GM12873 (cell line): ENCODE measurements around the gene MAP2K5.

Experiments
- CTCF ChIP-seq: IDR thresholded peaks from 2 replicates; pipeline ENCODE4 v1.5.1; 2012; ENCODE audit warnings: low read depth, mild to moderate bottlenecking, moderate library complexity, low read length, control low read depth; ENCODE audit not compliant: insufficient read depth; ENCODE audit errors: missing control alignments

The MAP2K5 gene

GRCh38 chr15:67549736-67550135, 7.2 kb downstream of the MAP2K5 start:
- TF ChIP-seq CTCF: no peak

- no peak for TF ChIP-seq CTCF
Measured at GRCh38 chr15:67550522-67550921, 8.0 kb downstream of the MAP2K5 start.

DNA sequence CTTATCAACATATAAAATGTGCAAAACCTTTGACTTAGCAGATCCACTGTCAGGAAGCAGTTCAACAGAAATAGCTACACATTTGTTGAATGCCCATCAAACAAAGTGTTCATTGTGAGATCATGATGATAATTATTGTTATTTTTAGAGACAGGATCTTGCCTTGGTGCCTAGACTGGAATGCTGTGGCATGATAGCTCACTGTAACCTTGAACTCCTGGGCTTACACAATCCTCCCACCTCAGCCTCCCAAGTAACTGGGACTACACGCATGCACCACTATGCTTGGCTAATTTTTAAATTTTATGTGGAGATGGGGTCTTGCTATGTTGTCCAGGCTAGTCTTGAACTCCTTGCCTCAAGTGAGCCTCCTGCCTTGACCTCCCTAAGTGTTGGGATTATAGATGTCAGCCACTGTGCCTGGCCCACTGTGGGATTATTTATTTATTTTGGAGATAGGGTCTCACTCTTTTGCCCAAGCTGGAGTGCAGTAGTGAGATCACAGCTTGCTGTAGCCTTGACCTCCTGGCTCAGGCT, 8.8 kb downstream of the MAP2K5 start:
- TF ChIP-seq CTCF: no peak

DNA sequence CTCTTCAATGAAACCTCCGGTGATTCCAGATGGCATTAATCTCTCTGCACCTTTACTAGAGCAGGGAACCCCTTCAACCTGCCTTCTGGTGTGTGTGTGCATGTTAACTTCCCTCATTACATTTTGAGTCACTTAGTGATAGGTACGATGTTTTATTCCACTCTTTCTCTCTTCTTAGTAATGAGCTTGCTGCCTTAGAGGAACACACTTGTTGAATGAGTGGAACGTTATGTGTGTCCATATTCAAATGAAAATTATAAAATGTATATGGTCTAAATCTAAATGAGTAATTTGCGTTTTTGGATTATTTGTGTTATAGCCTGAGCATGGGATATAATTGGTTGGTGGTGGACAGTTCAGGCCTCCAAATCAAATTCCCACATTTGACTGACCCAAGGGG, 12.1 kb downstream of the MAP2K5 start:
- TF ChIP-seq CTCF: no peak

DNA sequence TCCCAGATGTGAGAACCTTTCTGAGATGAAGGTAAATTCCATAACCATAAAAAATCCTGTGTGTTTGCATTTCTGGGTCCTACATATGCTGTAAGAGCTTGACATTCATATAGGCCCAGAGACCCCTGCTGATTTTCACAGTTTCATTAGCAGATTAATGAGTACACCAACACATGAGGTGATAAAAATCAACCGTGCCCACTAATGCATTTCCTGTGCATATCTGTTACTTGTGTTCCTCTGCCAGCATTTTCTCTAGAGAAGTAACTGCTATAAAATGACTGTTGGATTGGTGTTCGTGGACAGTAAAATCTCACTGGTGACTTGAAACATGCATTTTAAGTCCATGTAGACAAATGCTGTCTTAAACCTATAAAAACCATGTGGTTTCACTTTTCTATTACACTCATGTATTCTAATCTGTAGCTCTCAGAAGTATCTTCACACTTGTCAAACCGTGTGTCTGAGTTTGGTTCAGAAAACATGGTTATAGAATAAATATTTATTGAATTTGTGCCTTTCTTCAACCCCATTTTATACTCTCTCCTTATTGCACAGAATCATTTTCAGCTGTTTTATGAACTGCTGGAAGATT, 14.6 kb downstream of the MAP2K5 start:
- no peak for TF ChIP-seq CTCF

DNA sequence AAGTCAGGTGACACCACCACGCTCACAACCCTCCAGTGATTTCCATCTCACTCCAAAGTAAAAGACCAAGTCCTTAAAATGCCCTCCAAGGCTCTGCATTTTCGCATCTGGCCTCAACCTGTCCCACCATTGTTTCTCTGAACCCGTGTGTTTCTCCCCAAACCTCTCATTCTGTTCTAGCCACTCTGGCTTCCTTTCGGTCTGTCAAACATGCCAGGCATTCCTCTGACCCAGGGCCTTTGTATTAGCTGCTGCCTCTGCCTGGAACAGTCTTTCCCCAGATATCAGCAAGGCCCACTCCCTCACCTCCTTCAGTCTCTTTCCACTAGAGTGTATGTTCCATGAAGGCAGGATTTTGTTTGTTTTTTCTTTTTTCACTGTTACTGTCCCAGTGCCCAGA, 16.0 kb downstream of the MAP2K5 start:
- TF ChIP-seq CTCF: no peak

- no peak for TF ChIP-seq CTCF
Measured at GRCh38 chr15:67559158-67559557, 16.7 kb downstream of the MAP2K5 start.
